Activated CD8-positive, alpha-beta T cell treated with anti-CD3 and anti-CD28 coated beads for 36 hours (primary cell): ENCODE data around the gene NFKB2. TPM values are rescaled to one million over a fixed set of nuclear protein-coding genes. Genes with fewer than 3 reads are reported as not detected.

Source experiments
- ATAC-seq: fragments of 200-7000 bp; cut with Tn5 transposase; one replicate; pipeline ENCODE4 v1.10.0; 2021; ENCODE audit warnings: mild to moderate bottlenecking, moderate library complexity
- CTCF ChIA-PET: fragments of 350-600 bp; sonication (Branson Sonifier 250); formaldehyde crosslinking; loops from one replicate; lab custom pipeline; 2021; ENCODE audit warnings: antibody characterized with exemption; lab: Charles Lee
- POLR2A ChIA-PET: fragments of 350-600 bp; sonication (Branson Sonifier 250); formaldehyde crosslinking; loops from one replicate; lab custom pipeline; 2021; ENCODE audit warnings: antibody characterized with exemption; lab: Charles Lee
- DNase-seq: peaks from one replicate; pipeline ENCODE4 v3.0.0-alpha.2; 2020
- H3K27ac Mint-ChIP-seq: one replicate; pipeline ENCODE4 v1.8.0; 2021; ENCODE audit warnings: mild to moderate bottlenecking, mixed read lengths
- H3K27me3 Mint-ChIP-seq: one replicate; pipeline ENCODE4 v1.8.0; 2021; ENCODE audit warnings: mixed read lengths
- H3K36me3 Mint-ChIP-seq: one replicate; pipeline ENCODE4 v1.8.0; 2021; ENCODE audit warnings: low read depth, mixed read lengths
- H3K4me1 Mint-ChIP-seq: one replicate; pipeline ENCODE4 v1.8.0; 2021; ENCODE audit warnings: low read depth, mixed read lengths
- H3K4me3 Mint-ChIP-seq: one replicate; pipeline ENCODE4 v1.8.0; 2021; ENCODE audit warnings: mild to moderate bottlenecking, moderate library complexity, mixed read lengths
- H3K9me3 Mint-ChIP-seq: one replicate; pipeline ENCODE4 v1.8.0; 2021; ENCODE audit warnings: mixed read lengths
- CTCF ChIP-seq: fragments of 200-600 bp; IDR thresholded peaks from one replicate; pipeline ENCODE4 v1.8.0; 2022; ENCODE audit warnings: antibody characterized with exemption, mild to moderate bottlenecking
- intact Hi-C: fragments of 100-400 bp; cut with micrococcal nuclease; formaldehyde crosslinking; loops from one replicate; pipeline ENCODE4 v1.10.0; 2022
- total RNA-seq, 2 experiments: library from RNA; stranded (reverse); gene quantifications; one replicate each; pipeline ENCODE4 v1.2.3, GENCODE V29; 2021

NFKB2 gene
- total RNA-seq, 2 experiments from 2014 or later = 251 to 253 TPM

- TF ChIP-seq CTCF = no peak
- POLR2A ChIA-PET = interaction anchor here (0.5 to 9.1 kb wide), 11 partner anchors 5 to 248 kb away, joined by 3 to 107 read pairs (median 16); partner anchors contain the start of genes C10orf95, CUEDC2, FBXL15 and NOLC1
- DNase-seq (no peak), ATAC-seq (no peak)
- CTCF ChIA-PET = interaction anchor here (1.0 to 15.2 kb wide), 24 partner anchors 11 to 285 kb away, joined by 3 to 143 read pairs (median 5); partner anchors contain the start of genes C10orf95, FBXL15 and GBF1
- Mint-ChIP-seq H3K36me3 (peaks cover 69% of the 10 kb centered on the region), H3K4me3 (peak overlapping the region; percentile 93), H3K27me3 (no peaks in the 10 kb centered on the region), H3K4me1 (peaks cover 47% of the 10 kb centered on the region), H3K9me3 (no peaks in the 10 kb centered on the region), H3K27ac (peak overlapping the region; percentile 86)
- intact Hi-C loops = no loop called here
These were observed 4.6 kb downstream of the NFKB2 start for GRCh38 chr10:102400076-102400475.

- H3K4me1 Mint-ChIP-seq = peaks cover 47% of the 10 kb centered on the region
- H3K36me3 Mint-ChIP-seq = peaks cover 65% of the 10 kb centered on the region
- intact Hi-C loops = no loop called here
- CTCF ChIA-PET = interaction anchor here (1.4 to 15.2 kb wide), 11 partner anchors 11 to 285 kb away, joined by 3 to 143 read pairs (median 7); partner anchors contain the start of genes C10orf95 and FBXL15
- peak overlapping the region; percentile 93 for H3K4me3 Mint-ChIP-seq
- TF ChIP-seq CTCF = no peak
- peak overlapping the region; percentile 86 for H3K27ac Mint-ChIP-seq
- DNase-seq (no peak), ATAC-seq (no peak)
- H3K27me3 Mint-ChIP-seq = no peaks in the 10 kb centered on the region
- POLR2A ChIA-PET = interaction anchor here (1.1 to 9.1 kb wide), 7 partner anchors 11 to 248 kb away, joined by 3 to 107 read pairs (median 16); partner anchors contain the start of genes C10orf95, CUEDC2, FBXL15 and NOLC1
- H3K9me3 Mint-ChIP-seq = no peaks in the 10 kb centered on the region
These were observed 5.3 kb downstream of the NFKB2 start for GRCh38 chr10:102400598-102401341.

GRCh38 chr10:102401342-102401654 is 5.8 kb downstream of the NFKB2 start:
- Mint-ChIP-seq H3K4me3 (no peak overlapping the region), H3K9me3 (no peaks in the 10 kb centered on the region), H3K27me3 (no peaks in the 10 kb centered on the region), H3K4me1 (peaks cover 49% of the 10 kb centered on the region), H3K36me3 (peaks cover 60% of the 10 kb centered on the region), H3K27ac (no peak overlapping the region)
- no peak for TF ChIP-seq CTCF
- POLR2A ChIA-PET = interaction anchor here (2.5 to 9.1 kb wide), 3 partner anchors 10 to 49 kb away, joined by 13 to 107 read pairs (median 36); partner anchors contain the start of genes C10orf95 and FBXL15
- intact Hi-C loops = no loop called here
- DNase-seq = no peak
- ATAC-seq = no peak
- CTCF ChIA-PET = interaction anchor here (1.4 to 15.2 kb wide), 4 partner anchors 21 to 286 kb away, joined by 3 to 143 read pairs (median 24); partner anchors contain the start of gene FBXL15

GRCh38 chr10:102401735-102402511 is 6.4 kb downstream of the NFKB2 start:
- ChIA-PET POLR2A (interaction anchor here (0.7 to 6.4 kb wide), 6 partner anchors 6 to 152 kb away, joined by 3 to 88 read pairs (median 9); partner anchors contain the start of genes C10orf95, FBXL15 and NFKB2), CTCF (interaction anchor here (1.8 to 15.2 kb wide), 4 partner anchors 9 to 172 kb away, joined by 9 to 143 read pairs (median 36); partner anchors contain the start of gene FBXL15)
- Mint-ChIP-seq H3K4me3 (no peak overlapping the region), H3K27me3 (no peaks in the 10 kb centered on the region), H3K27ac (peak overlapping the region; percentile 57), H3K9me3 (no peaks in the 10 kb centered on the region), H3K36me3 (peaks cover 54% of the 10 kb centered on the region), H3K4me1 (peaks cover 46% of the 10 kb centered on the region)
- ATAC-seq (no peak), DNase-seq (no peak)
- TF ChIP-seq CTCF = no peak
- intact Hi-C loops = no loop called here
